HG02885 (cell line): ENCODE data around the gene SRRD.

Source experiments
- ATAC-seq: cut with Tn5 transposase; IDR thresholded peaks from one replicate; pipeline ENCODE4 v1.9.1; 2021; ENCODE audit warnings: mild to moderate bottlenecking; ENCODE audit not compliant: unreplicated experiment, poor library complexity

SRRD gene

DNA sequence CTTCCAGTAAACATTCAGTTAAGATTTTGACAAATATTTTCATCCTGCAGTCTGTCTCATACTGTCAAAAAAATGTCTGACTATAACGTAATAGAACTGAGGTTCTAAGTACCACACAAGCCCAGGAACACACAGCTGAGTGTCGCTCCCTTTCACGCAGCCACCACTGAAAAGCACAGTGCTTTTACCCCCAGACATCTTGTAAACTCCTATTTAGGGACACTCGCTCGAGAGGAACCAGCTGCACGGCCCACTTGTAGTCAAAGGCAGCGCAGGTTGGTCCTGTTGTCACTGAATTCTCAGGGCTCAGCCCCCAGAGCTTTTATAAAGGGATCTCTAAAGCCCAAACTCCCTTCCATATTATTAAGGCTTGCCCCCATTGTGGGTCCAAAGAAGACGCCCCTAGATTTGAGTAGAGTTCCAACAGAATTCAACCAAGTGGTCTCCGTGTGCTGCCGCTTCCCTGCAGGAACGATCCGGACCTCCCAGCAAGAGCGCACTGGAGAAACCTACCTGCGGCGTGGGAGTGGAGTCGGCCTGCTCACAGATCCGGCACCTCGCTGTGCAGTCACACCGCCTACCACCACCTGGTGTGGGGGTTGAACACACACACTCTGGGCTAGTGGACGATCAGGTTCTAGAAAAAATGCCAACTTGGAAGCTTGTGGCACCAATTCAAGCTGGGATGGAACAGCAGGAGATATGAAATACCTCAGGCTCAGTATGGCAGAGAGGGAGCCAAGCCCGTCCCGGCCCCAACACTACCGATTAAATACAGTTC is 31.3 kb upstream of the SRRD start:
- no peak for ATAC-seq

DNA sequence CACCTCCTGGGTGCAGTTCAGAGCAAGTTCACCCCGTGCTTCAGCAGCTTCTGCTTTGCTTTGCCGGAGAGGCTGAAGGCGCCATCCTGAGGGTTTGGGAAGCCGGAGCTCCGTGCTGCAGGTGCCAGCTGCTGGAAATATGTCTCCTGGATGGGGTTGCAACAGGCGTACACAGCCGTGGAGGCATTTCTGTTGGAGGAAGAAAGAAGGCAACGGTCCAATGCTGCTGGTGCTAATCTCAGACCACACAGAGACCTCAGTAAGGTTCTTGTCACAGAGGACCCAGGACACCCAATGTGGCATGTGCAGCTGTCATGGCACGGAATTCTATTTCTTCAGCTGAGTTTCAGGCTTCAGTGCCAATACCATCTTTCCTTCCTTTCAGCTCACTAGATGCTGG is 30.5 kb upstream of the SRRD start:
- no peak for ATAC-seq

DNA sequence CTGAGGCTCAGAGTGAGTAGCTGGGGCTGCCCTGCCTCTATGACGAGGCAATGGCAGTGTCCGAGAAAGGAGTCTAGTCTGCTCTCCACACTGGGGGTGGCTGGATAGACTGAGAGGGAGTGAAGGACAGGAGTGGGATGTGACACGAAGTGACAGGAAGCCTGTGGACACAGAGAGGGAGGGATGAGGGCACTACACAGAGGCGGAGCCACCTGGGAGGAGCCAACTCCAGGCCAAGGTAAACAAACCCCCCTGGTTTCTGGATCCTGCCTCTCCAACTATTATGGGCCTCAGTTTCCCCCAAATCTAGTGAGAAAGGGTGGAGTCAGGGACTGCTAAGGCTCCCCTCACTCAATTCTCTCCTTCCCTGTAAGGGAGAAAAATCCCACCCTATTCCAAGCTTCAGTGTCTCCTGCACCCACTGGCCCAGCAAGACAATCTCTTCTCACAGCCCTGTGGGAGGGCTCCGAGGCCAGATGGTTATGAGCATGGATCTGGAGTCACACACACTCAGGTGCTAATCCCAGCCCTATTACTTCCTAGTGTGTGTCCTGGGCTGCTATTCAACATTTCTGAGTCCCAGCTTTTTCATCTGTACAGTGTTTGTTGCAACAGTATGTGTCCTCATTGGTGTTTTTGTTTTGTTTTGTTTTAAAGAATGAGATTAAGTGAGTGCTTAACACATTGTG is 29.7 kb upstream of the SRRD start:
- ATAC-seq: no peak

DNA sequence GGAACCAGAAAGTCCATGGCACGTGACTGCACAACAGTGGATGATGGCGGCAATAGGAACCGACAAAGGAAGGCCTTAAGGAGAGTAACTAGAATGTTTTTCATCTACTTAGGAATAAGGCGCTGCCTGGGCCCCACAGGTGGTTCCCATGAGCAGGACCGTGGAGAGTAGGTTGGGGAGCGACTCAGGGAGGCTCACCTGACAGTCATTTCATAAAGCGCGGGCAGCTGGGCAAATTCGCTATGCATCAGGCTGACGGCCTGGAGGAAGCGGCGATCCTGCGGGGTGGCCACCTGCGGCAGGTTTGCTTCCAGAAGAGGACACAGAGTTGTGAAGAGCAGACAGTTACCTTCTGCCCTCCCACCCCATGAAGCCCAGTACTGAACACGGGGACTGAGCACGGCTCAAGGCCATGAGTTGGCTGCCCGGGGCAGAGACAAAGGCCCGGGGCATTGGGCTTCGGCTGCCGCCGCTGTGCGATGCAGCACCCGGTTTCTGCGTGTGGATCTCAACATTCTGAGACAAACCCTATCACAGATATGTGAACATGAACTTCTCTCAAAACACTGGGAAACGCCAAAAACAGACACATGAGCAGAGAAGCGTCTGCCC is 25.9 kb upstream of the SRRD start:
- ATAC-seq: no peak

DNA sequence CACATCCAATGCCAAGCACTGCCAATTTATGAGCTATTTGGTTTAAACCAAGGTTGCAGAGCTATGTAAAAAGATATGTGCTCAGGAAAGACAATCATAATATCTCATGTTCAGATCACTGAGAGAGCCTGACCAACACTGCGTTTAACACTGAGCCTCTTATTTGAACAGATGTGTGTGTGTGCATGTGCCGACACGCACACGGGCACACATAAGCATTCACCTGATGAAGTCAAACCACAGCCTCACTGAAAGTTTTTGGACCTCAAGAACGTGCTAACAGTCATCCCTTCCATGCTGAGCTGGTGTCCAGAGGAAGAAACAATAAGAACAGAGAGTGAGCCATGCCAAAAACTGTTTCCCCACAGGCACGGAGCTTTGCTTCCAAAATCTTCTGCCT is 23.5 kb upstream of the SRRD start:
- ATAC-seq: no peak

DNA sequence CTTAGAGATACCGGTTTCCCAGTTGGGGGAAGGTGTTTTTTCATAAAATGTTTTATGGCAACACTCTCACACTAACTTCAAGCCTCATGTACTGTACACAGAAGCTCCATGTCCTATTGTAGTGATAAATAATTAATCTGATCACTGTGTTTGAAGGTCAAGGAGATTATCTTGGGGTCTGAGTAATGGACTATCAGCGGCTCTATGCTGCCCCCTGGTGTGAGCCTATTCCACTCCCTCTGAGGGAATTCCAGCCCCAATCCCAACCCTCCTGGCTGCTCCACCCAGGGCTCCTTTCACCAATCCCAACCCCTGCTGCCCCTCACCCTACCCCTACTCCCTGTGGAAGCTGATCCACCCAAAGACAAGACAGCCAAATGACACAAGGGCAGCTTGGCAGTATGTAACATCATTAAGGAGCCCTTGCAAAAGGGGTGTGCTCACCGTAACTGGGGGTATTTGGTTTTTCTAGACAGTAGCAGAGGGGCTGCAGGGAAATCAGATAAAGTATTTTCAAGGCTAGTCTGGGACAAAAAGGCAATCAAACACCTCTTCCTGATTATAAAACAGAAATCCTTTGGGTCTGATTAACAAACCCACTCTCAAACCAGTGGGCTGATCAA is 22.4 kb upstream of the SRRD start:
- ATAC-seq: no peak

DNA sequence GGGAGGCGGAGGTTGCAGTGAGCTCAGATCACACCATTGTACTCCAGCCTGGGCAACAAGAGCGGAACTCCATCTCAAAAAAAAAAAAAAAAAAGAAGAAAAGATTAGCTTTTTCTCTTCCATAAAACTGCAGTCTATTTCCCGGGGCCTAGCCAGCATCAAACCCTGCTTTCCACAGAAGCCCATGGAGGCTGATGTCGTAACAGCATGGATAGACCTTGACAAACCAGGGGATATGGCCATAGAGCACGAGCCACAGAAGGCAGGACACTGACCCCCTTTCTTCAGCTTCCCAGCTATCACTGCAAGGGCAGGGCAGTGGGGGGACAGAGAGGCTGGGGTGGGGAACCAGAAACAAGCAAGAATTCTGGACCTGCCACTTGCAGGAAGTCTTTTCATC is 21.6 kb upstream of the SRRD start:
- ATAC-seq: no peak

DNA sequence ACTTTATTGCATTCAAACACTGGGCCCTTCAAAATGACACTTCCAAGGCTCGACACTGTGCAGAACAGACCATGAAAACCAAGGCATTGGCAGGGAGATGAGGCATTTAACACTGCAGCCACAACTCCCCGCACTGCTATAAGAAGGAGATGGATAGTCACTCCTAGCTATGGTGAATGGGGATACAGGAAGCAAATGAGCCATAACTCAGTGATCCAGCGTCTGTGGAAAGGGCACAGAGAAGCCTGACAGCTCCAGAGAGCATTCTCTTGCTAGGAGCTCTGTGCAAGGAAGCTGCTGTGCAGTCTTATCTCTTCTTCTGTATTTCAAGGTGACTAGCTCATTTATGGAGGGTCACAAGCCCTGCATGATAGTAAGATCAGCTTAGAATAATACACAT is 21.0 kb upstream of the SRRD start:
- no peak for ATAC-seq

DNA sequence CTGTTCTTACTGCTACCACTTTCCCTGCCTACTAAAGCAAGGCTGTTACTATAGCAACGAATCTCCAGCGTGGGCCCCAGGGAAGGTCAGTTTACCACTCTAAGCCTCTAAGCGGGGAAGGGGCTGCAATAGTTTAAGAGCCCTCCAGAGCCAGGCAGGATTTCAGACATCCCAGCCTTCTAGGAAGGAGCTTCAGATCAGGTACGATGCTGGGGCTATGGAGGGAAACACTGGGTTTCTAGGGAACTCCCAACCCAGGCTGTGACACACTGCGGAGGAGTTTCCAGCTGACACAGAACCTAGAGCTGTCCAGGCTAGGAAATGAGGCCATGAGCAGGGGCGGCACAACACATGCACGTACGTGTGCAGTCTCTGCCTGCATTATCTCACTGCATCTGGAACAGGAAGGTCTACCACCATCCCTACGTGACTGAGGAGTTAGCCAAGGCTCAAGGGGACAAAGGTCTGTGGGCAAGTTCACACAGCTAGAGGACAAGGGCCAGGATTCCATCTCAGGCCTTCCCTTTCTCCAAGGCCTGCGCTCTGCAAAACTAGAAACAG is 20.5 kb upstream of the SRRD start:
- ATAC-seq: no peak

DNA sequence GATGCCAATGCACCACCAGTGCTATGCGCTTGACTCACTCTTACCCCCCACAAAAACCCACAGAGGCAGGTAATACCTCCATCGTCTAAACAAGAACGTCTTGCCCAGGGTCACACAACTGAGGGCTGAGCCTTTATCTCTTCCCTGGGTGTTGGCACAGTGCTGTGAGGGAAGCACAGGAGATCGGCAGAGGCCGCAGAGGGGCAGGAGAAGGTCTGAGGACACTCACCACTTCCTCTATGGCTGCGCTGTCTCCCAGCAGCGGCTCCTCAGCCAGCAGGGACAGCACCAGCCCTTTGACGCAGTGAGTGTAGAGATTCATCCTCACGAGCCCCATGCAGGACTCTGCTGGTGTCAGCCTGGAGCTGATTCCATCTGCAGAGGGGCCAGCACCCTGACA is 20.0 kb upstream of the SRRD start:
- ATAC-seq: no peak

DNA sequence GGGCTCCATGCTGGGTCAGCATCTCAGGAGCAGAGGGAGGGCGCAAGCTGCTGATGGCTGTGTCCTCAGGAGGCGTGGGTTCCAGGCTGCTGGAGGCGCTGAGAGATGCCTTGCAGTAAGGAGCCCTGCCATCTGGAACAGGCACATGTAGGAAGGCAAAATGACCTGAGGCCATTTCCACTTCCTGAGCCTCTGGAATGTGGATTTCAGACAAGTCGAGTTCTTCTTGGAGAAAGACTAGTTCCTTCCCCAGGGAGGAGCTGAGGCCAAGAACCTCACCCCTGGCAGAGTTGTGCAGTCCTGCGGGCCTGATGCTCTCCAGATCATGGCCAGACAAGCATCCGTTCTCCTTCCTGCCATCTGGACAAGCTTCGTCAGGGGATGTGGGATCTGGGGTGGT is 19.4 kb upstream of the SRRD start:
- no peak for ATAC-seq

DNA sequence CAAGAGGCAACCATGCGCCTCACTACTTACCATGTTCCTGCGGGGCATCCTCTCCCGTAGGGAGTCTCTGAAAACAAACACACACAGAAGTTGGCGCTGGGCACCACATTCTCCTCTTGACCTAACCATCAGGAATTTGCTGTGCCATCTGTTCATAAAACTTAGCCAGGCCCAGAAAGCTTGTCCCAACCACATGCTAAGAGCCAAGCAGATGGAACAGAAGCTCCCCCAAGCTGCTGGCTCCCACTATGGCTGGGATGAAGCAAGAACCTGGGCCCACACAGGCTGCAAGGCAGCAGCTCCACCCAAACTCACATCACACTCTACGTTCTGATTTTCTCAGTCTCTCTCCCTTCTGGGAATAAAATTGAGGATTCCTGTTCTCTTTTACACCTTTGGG is 17.5 kb upstream of the SRRD start:
- no peak for ATAC-seq

DNA sequence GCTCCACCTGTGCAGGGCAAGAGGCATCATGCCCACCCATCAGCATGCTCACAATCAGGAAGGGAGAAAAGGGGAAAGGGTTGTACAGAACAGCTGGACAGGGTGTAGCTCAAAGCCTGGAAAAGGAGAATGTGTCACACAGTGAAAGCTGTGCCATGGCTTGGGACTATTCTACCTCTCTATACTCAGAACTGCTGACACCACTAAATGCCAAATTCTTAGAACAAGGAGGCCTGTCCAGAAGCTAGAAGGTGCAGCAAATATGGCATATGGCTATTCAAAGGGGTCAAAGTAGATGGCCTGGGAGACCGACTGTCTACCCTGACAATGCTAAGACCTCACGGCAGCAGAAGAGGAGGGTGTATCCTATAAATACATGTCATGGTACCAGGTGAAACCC is 12.9 kb upstream of the SRRD start:
- no peak for ATAC-seq

DNA sequence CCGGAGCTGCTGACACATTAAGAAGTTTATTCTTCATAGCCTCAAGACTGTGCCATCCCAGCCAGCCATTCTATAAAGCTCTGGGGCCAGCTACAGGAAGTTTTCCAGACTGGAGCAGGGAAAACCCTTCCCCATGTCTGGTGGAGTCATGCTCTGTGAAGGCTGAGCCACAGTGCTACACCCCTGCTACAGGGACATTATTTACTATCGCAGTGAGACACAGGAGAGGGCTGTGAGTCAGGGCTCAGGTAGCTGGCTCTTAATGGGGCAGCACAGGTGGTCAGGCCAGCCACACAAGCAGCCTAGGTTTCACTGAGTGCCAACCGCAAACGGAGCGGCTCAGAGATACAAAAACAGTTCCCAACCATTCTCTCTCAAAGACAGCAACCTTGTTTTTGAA is 12.2 kb upstream of the SRRD start:
- no peak for ATAC-seq

DNA sequence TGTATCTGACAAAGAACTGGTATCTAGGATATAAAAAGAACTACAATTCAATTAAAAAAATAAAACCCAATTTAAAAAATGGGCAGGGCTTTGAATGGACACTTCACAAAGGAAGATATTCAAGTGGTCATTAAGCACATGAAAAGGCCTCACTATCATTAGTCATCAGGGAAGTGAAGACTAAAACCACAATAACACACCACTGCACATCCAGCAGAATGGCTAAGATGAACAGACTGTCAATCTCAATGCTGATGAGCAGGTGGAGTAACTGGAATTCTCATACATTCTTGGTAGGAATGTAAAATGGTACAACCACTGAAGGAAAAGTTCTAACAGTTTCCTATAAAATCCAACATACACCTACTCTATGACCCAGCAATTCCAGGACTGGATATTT is 9.0 kb upstream of the SRRD start:
- no peak for ATAC-seq

DNA sequence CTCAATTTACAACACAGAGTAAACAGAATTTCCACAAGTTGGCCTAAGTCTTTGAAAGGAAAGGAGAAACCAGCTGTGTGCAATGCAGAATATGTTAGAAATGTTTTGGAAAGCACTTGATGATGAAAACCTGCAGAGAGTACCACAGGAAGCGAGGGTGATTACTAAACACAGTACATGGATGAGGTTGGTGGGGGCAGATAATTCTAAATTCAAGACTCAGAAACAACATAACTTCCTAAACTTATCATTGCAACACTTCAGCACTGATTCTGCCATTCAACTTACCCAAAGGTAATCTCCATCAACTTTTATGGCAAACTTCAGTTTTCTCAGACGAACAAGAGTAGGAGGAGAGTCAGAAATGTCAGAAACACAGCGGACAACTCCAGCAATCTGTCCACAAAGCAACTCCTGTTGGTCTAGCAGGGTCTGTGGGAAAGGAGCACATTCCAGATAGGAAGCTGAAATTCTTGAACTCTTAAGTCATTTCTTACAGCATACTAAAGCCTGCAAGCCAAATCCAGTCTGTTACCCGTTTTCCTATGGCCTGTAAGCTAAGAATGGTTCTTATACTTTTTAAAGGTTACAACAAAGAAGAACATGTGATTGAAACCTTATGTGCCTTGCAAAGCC is 6.9 kb upstream of the SRRD start:
- no peak for ATAC-seq

DNA sequence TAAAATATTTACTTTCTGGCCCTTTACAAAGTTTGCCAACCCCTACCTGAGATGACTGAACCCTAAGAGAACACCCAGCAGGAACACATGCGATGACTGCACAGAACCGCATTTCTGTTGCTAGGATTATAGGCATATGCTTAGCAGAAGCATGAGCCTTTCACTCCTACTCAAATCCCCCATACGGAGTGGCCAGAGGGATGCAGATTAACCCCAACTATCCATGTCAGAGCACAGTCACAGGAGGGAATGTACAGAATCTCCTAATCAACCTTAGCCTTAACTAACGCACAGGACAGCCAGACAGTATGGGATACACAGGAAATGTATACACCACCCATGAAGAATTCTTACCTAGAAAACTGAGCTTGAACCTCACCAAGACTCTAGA is 6.3 kb upstream of the SRRD start:
- no peak for ATAC-seq

DNA sequence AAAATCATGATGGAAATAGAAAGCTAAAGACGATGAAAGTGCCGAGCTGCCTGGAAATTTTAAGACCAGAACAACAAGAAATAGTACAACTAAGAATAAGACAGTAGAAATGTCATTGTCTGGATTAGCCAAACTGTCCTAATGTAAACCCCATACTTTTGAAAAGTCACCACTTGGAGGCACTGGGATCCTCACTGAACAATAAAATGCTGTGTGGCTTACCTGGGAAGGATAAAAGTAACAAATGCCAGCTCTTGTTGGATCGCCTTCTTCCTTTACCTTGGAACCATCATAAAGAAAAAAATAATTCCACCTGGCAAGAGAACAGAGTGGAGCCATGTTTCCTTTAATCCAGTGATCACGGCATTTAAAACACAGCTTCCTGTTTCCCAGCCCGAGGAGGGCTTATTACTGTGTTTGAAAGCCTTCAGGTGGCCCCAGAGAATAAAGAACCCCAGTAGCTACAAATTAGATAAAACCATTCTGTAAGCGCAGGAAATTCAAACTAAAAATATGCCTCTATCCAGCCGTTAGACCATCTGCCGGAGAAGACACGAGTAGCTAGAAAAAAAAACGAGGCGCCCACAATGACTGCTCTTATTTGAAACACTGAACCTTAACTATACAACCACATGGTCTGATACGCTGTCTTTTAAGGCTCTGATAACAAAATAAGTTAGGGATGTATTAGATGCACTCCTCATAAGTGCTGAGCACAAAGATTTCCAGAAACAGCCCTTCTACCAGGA is 4.5 kb upstream of the SRRD start:
- no peak for ATAC-seq

DNA sequence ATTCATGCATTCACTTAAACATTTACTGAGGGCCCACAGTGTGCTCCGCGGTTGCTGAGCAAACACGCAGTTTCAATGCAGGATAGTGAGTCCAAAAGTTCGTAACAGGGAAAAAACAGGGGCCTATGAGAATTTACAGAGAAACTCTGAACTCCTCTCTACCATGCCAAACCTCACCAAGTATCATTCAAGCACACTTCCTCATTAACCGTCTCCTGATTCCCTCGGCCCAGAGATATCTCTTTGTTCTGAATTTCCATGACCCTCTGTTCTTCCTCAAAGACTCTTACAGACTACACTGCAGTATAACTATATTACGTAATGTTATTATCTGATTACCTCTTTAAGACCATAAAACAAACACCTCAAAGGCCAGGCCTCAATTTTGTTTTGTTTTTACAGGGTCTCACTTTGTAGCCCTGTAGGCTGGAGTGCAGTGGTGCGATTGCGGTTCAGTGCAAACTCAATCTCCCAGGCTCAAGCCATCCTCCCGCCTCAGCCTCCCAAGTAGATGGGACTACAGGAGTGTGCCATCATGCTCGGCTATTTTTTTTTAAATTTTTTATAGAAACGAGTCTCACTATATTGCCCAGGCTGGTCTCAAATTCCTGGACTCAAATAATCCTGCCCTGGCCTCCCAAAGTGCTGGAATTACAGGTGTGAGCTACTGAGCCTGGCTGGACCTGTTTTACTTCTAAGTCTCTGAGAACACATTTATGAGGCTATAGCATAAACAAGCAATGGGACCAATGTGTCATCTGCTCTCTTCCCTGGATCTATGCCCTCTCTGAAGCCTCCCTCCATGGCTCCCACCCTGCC is 3.7 kb upstream of the SRRD start:
- no peak for ATAC-seq
